HG03135 (cell line): ENCODE measurements around the gene HOXB3.
"Not testable (repeated sequence)": the region's sequence is repeated elsewhere in the genome, so short reads cannot be mapped to it uniquely, and the experiment has no call there.

Experiments used
- ATAC-seq: cut with Tn5 transposase; IDR thresholded peaks from one replicate; pipeline ENCODE4 v1.9.1; 2021; ENCODE audit warnings: mild to moderate bottlenecking, moderate library complexity; ENCODE audit not compliant: unreplicated experiment

Gene HOXB3

DNA sequence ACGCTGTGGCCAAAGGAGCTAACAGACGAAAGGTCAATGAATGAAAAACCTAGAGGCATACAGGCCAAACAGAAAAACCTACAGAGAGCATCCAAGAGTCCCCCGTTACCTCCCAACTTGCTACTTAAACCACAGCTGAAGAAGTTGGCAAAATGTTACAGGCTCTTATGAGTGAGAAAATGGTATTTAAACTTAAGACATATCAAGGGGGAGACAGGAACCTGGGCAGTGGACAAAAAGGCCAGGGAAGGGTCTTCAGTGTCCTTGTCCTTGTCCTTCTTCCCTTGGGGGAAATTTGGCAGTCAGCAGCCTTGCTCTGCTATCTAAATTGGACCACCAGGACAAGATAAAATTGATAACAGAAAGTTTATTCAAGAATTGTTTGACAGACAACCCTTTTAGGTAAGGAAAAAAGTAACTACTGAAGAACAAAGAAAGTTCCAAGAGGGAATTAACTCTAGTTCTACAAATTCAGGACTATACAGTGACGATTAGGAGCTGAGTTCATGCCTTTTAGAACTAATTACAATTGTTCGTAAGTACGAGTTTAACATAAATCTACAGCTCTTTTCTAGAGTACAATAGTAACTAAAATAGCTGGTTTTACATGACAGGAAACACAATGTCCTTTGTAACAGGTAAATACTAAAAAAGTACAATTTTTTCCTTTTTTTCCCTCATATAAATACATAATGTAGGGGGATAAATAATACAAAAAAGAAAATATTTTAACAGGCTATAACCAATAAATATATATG lies 41.3 kb downstream of the HOXB3 start:
- ATAC-seq: no peak

DNA sequence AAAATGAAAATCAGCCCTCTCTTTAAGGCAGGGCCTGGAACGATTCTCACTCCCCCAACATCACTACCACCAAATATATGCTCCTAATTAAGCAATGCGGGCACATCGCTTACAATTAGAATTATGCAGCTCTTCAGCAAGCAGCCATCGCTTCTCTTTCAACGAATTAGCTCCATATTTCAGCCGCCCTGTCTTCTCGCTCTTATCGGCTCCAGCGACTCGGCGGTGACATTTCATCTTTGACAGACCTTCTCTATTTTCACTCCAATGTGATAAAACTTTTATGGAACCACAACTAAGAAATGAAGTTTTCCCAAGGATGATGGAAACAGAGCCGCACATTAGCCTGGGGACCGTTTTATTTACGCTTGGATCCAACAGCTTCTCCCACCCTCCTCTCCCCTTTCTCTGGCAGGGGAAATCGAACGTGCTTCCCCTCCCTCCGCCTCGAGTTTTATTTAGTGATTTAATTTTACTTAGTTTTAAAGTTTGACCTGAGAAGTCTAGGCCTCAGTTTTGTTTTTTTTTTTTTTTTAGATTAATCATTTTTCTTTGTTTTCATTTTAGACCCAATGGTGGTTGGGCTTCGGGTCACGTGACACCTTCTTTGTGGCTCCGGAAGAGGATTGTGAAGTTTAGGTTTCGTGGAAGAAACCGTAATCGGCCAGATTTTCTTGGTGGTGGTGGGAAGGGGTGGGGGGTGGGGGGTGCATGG lies 42.1 kb downstream of the HOXB3 start:
- no peak for ATAC-seq

DNA sequence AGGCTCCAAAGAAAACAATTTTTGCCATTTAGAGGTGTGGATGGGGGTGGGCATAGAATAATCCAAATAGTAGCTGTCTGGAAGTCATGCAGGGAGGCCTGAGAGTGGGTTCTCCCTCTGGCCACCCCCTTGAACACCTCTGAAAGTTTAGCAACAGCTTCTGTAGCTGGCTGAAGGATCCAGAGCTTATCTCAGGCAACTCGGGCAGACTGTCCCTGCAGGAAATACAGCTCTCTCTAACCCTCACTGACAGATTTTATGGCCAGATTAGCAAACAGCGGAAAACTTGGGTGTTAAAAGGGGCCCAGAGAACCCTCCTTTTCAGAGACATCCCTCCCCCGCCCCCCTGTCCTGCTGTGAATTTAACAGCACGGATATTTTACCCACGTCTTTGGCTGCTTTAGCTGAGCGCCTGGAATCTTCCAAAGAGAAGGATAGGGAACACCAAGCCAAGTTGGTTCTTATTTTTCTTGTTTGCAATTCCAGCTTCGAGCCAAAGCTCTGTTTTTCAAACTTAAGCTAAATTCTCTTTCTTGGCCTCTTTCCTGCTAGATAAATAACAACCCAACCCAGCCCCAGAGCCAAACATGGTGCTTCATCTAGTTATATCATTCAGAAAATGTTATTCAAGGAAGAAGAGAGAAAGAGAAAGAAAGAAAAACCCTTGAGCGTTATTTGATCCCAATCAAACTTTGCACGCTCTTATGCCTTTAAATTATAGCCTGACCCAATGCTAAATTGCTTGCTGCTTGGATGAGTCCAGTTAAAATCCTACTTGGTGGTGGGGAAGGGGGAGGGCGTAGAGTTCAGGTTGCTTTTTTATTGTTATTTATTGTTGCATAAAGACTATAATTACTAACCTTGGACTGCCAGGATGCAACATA lies 42.9 kb downstream of the HOXB3 start:
- ATAC-seq: no peak

DNA sequence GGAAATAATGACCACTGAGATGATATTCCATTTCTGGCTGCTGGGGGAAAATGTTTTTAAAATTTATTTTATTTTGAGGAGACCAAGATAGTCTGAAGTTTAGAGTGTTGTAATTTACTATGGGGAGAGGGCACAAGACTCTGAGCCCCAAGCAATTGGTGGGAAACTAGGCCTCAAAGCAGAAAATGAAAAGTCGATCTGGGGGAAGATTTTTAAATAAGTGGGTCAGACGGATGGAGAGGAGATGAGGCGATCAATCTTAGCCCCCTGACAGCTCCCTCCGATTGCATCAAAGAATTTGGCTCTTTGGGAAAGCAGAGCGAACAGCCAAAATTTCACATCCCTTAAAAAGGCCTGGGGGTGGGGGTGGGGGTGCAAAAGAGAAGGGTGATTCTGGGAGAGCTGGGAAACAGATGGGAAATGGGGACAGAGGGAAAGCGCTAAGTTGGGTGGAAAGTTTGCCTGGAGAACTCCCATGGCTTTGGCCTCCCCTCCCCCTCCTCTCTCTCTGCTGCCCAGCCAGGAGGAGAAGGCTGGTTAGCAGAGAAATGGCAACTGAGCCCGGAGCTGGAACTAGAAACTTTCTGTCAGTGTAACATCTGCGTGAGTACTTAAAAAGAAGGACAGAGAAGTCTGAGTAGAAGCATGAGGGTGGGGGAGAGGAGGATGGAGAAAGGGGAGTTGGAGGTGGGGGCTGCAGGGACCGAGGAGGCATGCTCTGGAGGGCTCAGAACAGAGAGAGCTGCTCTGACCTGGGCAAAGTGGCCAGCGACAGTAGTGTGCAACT lies 43.7 kb downstream of the HOXB3 start:
- ATAC-seq: no peak

DNA sequence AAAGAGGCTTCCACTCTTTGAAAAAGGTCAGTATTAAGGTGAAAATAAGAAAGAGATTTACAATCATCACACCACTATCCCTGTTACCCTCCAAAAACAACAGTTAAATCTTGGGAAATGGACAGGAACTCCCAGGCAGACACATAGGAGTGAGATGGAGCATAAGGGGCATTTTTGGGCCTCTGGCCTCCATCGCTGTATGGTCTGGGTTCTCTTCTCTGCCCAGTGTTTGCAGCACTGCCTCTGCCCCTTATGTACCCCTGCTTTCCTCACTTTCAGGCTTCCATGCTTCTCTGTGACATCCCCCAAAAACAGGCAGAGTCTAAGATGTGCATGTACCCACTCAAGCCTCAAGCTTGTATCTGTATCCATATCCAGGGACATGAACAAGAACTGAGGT lies 44.5 kb downstream of the HOXB3 start:
- no peak for ATAC-seq

DNA sequence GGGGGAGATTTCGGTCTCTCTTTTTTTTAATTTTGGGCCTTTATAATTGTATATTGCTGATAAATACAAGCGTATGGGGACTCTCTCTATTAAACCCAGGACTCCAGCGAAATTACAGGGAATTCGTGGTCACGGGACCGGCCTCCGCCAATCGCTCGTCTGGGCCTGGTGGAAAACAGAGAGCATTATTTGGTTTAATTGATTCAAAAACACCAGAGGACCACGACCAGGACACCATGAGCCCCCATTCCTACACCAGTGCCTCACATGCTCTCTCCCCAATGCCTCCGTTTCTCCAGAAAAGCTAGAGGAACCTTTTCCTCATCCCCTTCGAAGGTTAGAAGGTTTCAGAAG lies 45.0 kb downstream of the HOXB3 start, which contains the start of gene HOXB2:
TSS of gene HOXB2 (minus strand) at position 88 of the 354 bp plus-strand sequence. CDS start 198 bp downstream, outside the sequence.
- no peak for ATAC-seq

DNA sequence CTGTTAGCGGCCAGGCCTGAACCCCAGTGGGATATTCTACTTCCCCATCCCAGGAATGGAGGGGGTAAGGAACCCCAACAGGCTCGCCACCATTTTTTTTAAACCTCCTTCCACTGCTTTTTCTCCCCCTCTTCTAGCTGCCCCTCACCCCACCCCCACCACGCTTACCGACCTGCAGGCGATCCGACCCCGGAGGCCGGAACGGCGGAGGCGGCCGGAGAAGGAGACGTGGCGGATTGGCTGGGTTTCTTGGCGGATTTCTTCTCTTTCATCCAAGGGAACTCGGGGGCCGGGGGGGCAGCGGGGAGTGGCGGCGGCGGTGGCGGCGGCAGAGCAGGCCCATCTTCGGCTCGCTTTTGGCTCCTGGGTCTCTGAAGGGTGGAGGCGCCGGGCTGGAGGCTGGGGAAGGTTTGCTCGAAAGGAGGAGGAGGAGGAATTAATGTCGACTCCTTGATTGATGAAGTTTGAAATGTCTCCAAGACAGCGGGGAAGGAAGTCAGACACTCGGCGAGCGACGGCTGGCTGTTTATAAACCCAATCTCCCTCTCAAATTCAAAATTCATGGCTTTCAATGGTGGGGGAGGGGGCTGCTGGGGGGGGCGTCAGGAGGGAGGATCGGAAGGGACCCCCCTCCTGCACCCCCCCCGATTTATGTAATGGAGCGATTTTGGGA lies 45.6 kb downstream of the HOXB3 start:
- ATAC-seq: no peak

DNA sequence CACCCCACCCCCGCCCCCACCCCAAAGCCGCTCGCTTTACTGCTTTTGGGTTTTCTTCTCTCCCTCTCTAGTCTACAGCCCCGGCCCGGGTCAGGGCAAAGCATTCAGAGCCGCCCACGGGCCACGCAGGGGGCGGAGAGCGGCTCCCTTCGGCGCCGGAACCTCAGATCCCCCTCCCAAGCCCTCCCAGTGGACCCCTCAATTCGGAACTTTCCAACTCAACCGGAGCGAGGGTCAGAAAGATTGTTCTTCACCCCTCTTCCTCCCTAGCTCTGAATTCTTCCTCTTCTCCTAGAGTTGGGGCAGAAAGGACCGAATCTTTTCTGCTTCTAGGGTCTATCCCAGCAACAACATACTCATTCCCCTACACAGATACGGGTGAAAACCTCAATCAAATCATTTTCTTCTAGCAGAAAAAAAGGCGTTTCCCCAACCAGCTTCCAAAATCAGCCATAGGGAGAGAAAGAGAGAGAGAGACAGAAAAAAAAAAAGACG lies 46.1 kb downstream of the HOXB3 start:
- ATAC-seq: no peak

DNA sequence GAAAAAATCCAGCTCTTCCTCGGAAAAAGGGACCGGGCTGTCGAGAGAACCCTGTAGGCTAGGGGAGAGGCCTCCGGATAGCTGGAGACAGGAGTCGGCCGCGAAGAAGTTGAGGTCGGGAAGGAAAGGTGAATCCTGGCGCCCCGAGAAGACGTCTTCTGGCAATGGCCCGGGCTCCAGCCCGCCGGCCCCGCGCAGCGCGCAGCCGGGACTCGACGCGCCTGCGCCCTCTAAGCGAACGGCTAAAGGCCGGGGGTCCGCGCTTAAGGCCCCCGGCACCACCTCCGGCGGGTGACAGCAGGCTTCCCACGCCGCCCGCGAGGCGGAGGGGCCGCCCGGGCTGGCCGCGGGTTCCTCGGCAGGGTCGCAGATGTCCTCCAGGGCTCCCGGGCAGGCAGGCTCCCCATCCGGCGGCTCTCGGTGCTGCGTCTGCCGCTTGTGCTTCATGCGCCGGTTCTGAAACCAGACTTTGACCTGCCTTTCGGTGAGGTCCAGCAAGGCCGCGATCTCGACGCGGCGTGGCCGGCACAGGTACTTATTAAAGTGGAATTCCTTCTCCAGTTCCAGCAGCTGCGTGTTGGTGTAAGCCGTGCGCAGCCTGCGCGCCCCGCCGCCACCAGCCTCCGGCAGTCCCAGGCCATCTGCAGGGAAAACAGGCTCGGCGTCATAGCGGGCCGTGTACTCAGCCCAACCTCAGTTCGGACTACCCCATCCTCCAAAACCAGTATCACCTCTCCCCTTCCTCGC lies 46.8 kb downstream of the HOXB3 start:
- peak; percentile 49 for ATAC-seq

DNA sequence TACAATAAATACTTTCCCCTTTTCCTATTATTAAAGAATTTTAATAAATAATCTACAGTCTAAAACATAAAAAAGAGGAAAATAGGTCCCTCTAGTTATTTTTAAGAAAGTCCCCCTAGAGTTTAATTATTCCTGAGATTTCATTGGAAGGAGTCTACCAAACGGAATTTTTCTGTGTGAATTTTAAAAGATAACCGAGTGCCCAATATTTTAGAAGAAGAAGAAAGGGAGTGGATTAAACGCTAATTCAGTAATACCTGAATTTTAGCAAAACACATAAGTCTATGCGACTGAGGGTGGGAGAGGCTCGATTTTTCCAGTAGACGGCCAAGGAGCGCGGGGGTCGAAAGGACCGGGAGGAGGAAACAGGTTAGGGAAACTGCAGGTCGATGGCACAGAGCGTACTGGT lies 47.3 kb downstream of the HOXB3 start:
- no peak for ATAC-seq

DNA sequence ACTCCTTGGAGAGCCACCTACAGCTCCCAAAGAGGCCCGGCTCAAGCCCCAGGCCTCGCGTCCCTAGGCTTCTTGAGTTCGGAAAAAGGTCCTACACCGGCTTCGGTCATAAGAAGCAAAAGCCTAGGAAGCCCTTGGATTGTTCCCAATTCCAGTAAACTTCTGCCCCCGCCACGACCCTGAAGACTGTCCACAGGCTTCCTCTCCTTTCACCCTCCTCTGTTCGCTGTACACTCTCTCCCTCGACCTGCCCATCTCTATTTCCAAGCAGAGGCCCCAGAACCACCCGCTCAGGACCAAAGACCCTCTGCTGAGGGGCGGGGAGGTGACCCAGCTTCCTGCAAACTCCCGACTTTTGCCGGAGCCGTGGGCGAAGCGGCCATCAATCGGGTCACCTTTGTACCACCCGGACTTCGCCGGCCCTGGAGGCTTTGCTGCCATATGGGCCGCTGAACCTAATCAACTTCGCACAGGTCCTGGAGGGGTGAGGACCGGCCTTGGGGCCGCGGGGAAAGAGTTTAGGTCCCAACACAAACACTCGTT lies 47.9 kb downstream of the HOXB3 start:
- no peak for ATAC-seq

DNA sequence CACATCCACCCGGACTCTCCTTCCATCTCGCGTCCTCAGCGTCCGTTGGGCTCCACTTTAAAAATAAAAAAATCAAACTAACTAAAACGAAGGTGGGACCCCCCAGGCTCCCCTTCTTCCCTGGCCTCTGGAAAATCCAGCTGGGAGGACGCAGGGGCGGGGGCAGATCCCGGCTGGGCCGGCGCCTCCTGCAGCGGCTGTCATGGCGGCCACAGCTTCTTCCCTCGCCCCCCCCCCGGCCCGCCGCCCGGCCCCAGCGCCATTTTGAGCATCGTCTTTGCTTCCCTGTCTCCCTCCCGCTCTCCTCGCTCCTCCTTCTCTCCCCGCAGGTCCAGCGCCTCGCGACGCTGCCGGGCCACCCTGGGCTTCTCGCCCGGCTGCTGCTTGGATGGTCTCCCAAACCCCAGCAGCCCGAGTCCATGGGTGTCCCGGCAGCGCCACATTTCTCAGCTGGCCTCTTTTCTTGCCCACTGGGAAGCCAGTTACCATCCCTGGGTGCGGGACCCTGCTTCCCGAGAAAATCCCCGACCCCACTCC lies 48.4 kb downstream of the HOXB3 start:
- ATAC-seq: no peak

DNA sequence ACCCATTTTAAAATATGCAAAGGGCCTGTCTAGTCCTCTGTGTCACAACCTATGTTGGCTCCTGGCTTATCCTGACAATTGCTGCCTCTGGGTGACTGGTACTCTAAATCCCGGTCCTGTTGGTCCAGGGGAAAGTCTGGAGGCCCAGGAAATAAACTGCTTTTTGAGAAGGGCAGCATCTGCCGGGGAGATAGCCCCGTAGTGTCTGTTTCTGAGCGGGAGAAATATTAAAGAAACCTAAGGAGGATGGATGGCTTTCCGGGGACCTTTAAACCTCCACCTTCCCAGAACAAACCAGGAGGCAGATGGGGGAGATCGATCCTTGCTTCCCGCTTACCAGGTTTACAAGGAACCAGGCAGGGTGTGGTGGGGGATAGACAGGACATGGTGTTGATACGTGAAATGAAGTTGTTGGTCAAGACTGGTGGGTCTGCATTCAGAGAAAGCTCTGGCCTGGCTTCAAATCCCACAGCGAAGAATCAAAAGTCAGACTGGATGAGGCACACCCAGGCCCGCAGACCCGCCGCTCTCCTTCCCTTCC lies 48.9 kb downstream of the HOXB3 start:
- ATAC-seq: no peak

DNA sequence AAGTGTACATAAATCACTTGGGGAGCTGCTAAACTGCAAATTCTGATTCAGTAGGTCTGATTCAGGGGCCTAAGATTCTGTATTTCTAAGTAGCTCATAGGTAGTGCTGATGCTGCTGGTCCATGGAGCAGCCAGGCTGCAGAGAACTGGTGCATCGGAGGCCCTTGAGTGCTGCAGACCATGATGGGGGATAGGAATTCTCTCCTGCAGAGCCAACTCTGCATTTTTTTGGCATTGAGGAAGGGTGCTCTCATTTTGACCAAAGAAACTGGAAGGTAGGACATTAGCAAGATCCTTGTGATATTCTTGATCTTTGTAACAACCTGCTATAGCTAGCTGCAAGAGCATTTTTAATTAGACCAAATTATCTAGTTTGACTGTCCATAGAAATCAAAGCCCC lies 49.8 kb downstream of the HOXB3 start:
- ATAC-seq: no peak

DNA sequence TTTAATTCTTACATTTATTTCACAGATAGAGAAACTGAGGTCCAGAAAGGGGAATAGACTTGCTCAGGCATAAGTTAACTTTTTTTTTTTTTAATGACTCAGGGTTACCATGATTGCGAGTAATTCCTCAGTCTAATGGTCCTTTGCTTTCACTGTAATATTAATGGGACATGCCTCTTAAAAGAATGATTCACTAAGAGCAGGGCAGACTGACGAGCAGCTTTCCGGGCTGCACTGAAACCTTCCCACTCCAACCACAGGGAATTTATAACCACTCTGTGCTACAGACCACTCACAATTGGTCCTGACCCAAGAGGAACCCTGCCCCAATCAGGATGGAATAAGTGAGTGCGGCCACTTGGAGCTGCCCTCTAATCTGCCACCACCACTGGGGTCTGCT lies 50.9 kb downstream of the HOXB3 start:
- no peak for ATAC-seq

DNA sequence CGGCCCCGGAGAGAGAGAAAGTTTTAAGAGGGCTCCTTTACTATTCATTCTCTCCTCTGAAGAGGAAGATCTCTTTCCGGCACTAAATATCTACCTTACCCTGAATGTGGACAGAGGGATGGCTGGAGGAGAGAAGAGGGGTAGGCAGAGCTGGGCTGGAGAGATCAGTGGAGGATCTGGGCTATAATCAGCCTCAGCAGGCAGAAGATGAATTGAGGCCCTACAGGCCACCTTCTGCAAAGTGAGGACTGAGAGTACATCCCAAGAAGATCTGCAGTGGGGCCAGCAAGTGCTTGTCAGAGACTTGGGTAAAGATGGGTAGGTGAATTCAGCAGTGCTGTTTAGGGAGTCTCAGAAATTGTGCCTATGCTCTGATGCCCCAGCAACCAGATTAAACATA lies 52.7 kb downstream of the HOXB3 start:
- no peak for ATAC-seq

DNA sequence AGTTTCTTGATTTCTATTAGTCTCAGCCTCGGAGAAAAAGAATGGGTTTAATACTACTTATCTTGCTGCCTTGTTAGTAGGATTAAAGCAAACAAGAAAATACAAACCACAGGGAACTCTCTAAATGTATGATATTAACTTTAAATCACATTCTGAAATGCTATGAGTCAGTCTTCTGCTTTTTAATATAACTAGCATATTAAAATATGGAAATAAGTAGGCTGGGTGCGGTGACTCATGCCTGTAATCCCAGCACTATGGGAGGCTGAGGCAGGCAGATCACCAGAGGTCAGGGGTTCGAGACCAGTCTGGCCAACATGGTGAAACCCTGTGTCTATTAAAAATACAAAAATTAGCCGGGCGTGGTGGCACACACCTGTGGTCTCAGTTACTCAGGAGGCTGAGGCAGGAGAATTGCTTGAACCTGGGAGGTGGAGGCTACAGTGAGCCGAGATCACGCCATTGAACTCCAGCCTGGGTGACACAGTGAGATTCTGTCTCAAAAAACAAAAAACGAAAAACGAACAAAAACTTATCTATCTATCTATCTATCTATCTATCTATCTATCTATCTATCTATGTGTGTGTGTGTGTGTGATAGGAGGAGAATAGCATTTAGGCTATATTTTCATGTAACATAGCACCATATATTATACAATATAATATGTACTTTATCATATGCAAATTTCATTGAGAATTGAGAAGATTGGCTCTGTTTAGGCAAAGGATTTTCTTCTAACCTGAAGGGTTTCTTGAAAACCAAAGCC lies 54.1 kb downstream of the HOXB3 start:
- ATAC-seq: not testable (repeated sequence)

DNA sequence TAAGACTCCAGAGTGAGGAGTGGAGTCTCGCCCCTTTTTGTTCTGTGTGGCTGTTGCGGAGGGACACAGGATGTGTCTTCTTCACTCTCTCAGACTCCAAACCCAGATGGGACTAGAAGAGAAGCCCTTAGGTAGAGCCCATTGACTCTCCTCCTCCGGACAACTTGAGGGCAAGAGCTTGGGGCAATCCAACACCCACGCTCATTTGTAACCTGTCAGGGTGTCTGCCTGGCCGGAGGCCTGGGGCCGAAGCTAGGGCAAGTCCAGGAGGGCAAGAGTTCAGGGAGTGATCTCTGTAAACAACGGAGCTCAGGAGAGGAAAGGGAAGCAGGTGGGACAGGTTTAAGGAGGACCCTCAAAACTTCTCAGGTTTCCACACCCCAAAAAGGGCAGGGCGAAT lies 57.8 kb downstream of the HOXB3 start:
- no peak for ATAC-seq
